ENCODE results near the gene ABCD2. TPM values are rescaled to one million over a fixed set of nuclear protein-coding genes. Genes with fewer than 3 reads are reported as not detected.

ABCD2 gene
- total and polyA plus RNA-seq, 2 of the 4 experiments (the other 2 are of a cell fraction): not detected

DNA sequence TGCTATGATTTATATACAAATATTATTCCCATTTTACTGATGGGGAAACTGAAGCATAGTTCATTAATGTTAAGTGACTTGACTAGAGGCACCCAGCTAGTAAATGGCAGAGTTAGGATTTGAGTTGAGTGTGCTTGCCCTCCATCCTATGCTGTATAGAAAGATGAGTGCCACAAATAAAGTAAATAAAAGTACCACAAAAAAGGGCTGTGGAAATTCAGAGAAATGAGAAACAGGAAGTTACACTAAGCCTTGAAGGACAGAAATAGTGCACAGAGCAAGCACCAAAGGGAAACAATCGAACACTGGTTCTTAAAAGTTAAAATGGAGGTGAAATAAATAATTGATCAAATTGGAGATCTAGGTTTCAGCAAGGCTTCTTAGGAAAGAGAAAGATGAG is 9.2 kb upstream of the ABCD2 start:
- CTCF ChIA-PET: no interaction called here
- no peak for TF ChIP-seq USF2 (IDR thresholded peaks at IDR 0.05; ENCODE audit: low read depth, low read length)
- no peak for TF ChIP-seq RFX5 (IDR thresholded peaks at IDR 0.05; ENCODE audit: low read depth, low read length)
- TF ChIP-seq CEBPB (IDR thresholded peaks at IDR 0.05; ENCODE audit: low read depth, low read length): no peak
- no peak for TF ChIP-seq MAFK (IDR thresholded peaks at IDR 0.05; ENCODE audit: low read depth, low read length)
- no peaks in the 10 kb centered on the region for H3K36me3 ChIP-seq (ENCODE audit: control insufficient read depth, insufficient read depth, low read length)
- H3K27ac ChIP-seq (ENCODE audit: insufficient read depth, low read length): no peak overlapping the region
- no peak overlapping the region for H2BK20ac ChIP-seq (ENCODE audit: low read depth, low read length)
- ATAC-seq (ENCODE audit: low read depth) (no peak), DNase-seq (no peak)
- no peaks in the 10 kb centered on the region for H3K9me3 ChIP-seq (ENCODE audit: control insufficient read depth, insufficient read depth, low read length)
- in situ Hi-C loops (cut with MboI; ENCODE audit: low sequenced_read_pairs): no loop called here
- H3K9me1 ChIP-seq (ENCODE audit: insufficient read depth, low read length): no peaks in the 10 kb centered on the region
- H3K23ac ChIP-seq (ENCODE audit: low read depth, low read length): no peak overlapping the region
- POLR2A ChIA-PET (ENCODE audit: unreplicated experiment): no interaction called here
- no peaks in the 10 kb centered on the region for H4K20me1 ChIP-seq (ENCODE audit: insufficient read depth, low read length)
- no peak overlapping the region for H4K91ac ChIP-seq (ENCODE audit: insufficient read depth, low read depth, low read length)
- no peak overlapping the region for H3K18ac ChIP-seq (ENCODE audit: low read depth, low read length)
- no TSS peak for BruUV-seq (replicated peaks)
- H2BK5ac ChIP-seq (ENCODE audit: low read depth, low read length, poor library complexity, severe bottlenecking): no peak overlapping the region
- H3K9ac ChIP-seq (ENCODE audit: low read depth, low read length): no peak overlapping the region
- no peak overlapping the region for H2AFZ ChIP-seq (replicated peaks; ENCODE audit: low read length, poor library complexity)
- intact Hi-C loops (cut with micrococcal nuclease): loop anchor here (10.0 kb wide), 1 partner anchor 304 kb away; no protein-coding TSS in a partner anchor
- H3K4me3 ChIP-seq (ENCODE audit: insufficient read depth, low read depth, low read length): no peak overlapping the region
- dilution Hi-C loops (cut with HindIII; ENCODE audit: low sequenced_read_pairs, unreplicated experiment): no loop called here
- H3K56ac ChIP-seq (ENCODE audit: extremely low read depth, insufficient read depth, low read length): no peak overlapping the region
- no peaks in the 10 kb centered on the region for H3K27me3 ChIP-seq (ENCODE audit: control insufficient read depth, insufficient read depth, low read length)
- H2BK120ac ChIP-seq (ENCODE audit: low read depth, low read length): no peak overlapping the region
- no peak overlapping the region for H3K4ac ChIP-seq (ENCODE audit: low read depth, low read length)
- H3K4me2 ChIP-seq (ENCODE audit: low read depth, low read length): no peak overlapping the region
- no peak overlapping the region for H2AK5ac ChIP-seq (ENCODE audit: low read depth, low read length)
- WGBS, 2 experiments (ENCODE audit: extremely low coverage in 2 of 2, insufficient read length in 1 of 2): no CpG with 5 or more reads among the region's 1 CpG
- no peaks in the 10 kb centered on the region for H3K4me1 ChIP-seq (ENCODE audit: control insufficient read depth, insufficient read depth, low read length)
- H3K14ac ChIP-seq (replicated peaks; ENCODE audit: low read depth, low read length): no peak overlapping the region
- H3K79me1 ChIP-seq (ENCODE audit: low read depth in 1 of 2, low read length in 2 of 2): no peaks in the 10 kb centered on the region
- H4K5ac ChIP-seq (ENCODE audit: low read depth, low read length): no peak overlapping the region
- no peak overlapping the region for H2AK9ac ChIP-seq (replicated peaks; ENCODE audit: low read depth, low read length, poor library complexity)
- H4K8ac ChIP-seq (ENCODE audit: low read depth in 2 of 2, low read length in 2 of 2): no peak overlapping the region
- H2BK15ac ChIP-seq (ENCODE audit: low read depth, low read length): no peak overlapping the region
